ENCODE results near the gene SLBP.

The SLBP gene

DNA sequence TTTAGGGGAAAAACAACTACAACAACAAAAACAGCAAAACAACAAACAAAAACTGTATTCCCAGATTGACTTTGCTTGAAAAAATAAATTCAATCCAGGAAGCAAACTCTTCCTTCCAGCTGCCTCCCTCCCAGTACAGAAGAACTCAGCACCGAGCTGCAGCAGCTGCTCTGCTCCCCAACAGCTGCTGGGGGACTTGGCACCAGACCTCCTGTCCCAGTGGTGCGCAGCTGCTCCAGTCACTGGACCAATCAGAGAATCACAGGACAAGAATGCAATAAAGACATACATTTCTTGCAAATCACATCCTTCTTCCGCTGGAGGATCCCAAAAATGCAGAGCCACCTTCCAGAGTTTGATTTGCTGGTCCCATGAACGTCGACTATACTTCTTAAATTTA lies 16.2 kb downstream of the SLBP start:
- TF ChIP-seq, protein P1, sequence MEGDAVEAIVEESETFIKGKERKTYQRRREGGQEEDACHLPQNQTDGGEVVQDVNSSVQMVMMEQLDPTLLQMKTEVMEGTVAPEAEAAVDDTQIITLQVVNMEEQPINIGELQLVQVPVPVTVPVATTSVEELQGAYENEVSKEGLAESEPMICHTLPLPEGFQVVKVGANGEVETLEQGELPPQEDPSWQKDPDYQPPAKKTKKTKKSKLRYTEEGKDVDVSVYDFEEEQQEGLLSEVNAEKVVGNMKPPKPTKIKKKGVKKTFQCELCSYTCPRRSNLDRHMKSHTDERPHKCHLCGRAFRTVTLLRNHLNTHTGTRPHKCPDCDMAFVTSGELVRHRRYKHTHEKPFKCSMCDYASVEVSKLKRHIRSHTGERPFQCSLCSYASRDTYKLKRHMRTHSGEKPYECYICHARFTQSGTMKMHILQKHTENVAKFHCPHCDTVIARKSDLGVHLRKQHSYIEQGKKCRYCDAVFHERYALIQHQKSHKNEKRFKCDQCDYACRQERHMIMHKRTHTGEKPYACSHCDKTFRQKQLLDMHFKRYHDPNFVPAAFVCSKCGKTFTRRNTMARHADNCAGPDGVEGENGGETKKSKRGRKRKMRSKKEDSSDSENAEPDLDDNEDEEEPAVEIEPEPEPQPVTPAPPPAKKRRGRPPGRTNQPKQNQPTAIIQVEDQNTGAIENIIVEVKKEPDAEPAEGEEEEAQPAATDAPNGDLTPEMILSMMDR (IDR thresholded peaks at IDR 0.05; ENCODE audit: insufficient read depth, low read depth, low read length, missing control alignments) = no peak
- no peak for DNase-seq (ENCODE audit: low read depth)

DNA sequence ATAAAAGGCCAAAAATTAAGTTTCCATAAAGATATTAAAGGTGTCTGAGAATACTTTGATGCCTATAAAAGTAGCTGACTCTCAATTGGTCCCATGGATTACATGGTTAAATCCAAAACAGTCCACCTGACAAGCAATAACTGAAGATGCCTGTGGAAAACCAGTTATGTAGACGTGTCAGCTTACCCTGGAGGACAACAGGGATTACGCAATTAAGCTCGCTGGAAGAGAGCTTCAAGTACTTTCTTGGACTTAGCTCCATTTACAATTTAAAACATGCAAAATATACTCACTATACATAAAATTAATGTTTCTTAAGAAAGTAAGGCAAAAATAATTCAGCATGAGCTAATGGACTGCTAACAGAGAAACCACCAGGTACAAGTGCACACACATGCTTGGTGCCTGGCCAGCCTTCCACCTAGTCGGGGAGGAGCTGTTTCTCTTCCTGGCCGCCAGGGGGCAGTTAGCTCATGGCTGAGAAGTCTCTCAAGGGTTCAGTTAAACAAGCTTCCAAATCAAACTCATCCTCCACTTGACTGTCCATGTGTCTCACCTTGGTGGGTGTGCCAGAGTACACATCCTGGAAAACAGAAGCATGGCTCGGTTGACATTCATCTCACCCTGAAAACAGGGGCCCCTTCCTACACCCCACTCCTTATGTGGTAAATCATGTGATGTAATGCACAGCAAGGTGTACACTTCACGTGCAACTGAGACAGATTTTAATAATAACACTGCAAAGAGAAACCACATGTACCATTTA lies 18.8 kb downstream of the SLBP start:
- peak; percentile 89 for DNase-seq (ENCODE audit: low read depth)
- H3K4me3 ChIP-seq (ENCODE audit: low read depth, low read length) = no peak overlapping the region
- TF ChIP-seq, protein P1 (IDR thresholded peaks at IDR 0.05; ENCODE audit: insufficient read depth, low read depth, low read length, missing control alignments) = peak; percentile 97

More for the DNA sequence above, 16.2 kb downstream of the SLBP start:
- no peak overlapping the region for H3K4me3 ChIP-seq (ENCODE audit: low read depth, low read length)

- TF ChIP-seq, protein P1 (IDR thresholded peaks at IDR 0.05; ENCODE audit: insufficient read depth, low read depth, low read length, missing control alignments) = no peak
- DNase-seq (ENCODE audit: low read depth) = no peak
- H3K4me3 ChIP-seq (ENCODE audit: low read depth, low read length) = no peak overlapping the region
These were observed 20.3 kb downstream of the SLBP start for GRCh38 chr4:1691737-1692373.

DNA sequence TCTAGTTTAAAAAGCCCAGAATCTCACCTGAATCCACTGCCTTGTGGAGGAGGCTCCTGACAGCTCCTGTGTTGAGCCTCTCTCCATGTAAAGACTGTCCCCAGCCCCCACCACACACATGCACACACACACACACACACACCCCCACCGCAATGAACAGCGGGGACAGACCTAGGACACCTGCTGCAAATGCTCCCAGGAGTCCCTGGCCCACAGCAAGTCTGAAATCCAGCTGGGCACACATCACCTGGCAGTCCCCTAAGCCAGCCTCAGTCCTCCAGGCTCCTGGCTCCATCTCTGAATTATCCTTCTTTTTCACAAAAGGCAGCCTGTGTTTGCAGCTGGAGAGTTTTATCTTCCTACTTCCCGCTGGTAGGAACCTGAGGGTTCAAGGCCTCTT lies 21.4 kb downstream of the SLBP start:
- DNase-seq (ENCODE audit: low read depth) = no peak
- no peak overlapping the region for H3K4me3 ChIP-seq (ENCODE audit: low read depth, low read length)
- TF ChIP-seq, protein P1 (IDR thresholded peaks at IDR 0.05; ENCODE audit: insufficient read depth, low read depth, low read length, missing control alignments) = no peak

- TF ChIP-seq, protein P1 (IDR thresholded peaks at IDR 0.05; ENCODE audit: insufficient read depth, low read depth, low read length, missing control alignments) = no peak
These were observed 25.6 kb downstream of the SLBP start for GRCh38 chr4:1686440-1687036.

GRCh38 chr4:1685235-1686150 lies 26.6 kb downstream of the SLBP start:
- TF ChIP-seq, protein P1 (IDR thresholded peaks at IDR 0.05; ENCODE audit: insufficient read depth, low read depth, low read length, missing control alignments) = no peak
- H3K4me3 ChIP-seq (ENCODE audit: low read depth, low read length) = peak overlapping the region; percentile 55; the same call in 1 of the 2 replicates

More at GRCh38 chr4:1686440-1687036, 25.6 kb downstream of the SLBP start:
- no peak for DNase-seq (ENCODE audit: low read depth)
- no peak overlapping the region for H3K4me3 ChIP-seq (ENCODE audit: low read depth, low read length)

More at GRCh38 chr4:1685235-1686150, 26.6 kb downstream of the SLBP start:
- DNase-seq (ENCODE audit: low read depth) = no peak

All from GM12865 (cell line).